C4-2B (cell line): ENCODE measurements around the gene SULT1A1.
"Not testable (repeated sequence)": the region's sequence is repeated elsewhere in the genome, so short reads cannot be mapped to it uniquely, and the experiment has no call there.

Experiments used
- CTCF ChIP-seq: fragments of 450-650 bp; conservative IDR thresholded peaks from 2 replicates; pipeline ENCODE4 v1.5.1; 2017; ENCODE audit warnings: mild to moderate bottlenecking
- ZFX ChIP-seq: fragments of 450-650 bp; IDR thresholded peaks from 2 replicates; pipeline ENCODE4 v1.6.1; 2017

GRCh38 chr16:28566233-28566925 lies 43.5 kb downstream of the SULT1A1 start:
- TF ChIP-seq CTCF, ZFX: not testable (repeated sequence)
